Astrocyte (in vitro differentiated cells and primary cell): ENCODE results near the gene PLAAT2.

ENCODE experiments used
- EZH2 ChIP-seq: IDR thresholded peaks from 2 replicates; pipeline ENCODE4 v1.6.1; 2012; ENCODE audit warnings: mild to moderate bottlenecking, low read length, inconsistent platforms; ENCODE audit not compliant: insufficient read depth
- TF ChIP-seq, protein P1 (sequence below): IDR thresholded peaks from 2 replicates; pipeline ENCODE4 v1.5.1; 2011; ENCODE audit warnings: low read depth, mild to moderate bottlenecking, inconsistent platforms, low read length, moderate library complexity; ENCODE audit not compliant: insufficient read depth

- TF ChIP-seq, protein P1, sequence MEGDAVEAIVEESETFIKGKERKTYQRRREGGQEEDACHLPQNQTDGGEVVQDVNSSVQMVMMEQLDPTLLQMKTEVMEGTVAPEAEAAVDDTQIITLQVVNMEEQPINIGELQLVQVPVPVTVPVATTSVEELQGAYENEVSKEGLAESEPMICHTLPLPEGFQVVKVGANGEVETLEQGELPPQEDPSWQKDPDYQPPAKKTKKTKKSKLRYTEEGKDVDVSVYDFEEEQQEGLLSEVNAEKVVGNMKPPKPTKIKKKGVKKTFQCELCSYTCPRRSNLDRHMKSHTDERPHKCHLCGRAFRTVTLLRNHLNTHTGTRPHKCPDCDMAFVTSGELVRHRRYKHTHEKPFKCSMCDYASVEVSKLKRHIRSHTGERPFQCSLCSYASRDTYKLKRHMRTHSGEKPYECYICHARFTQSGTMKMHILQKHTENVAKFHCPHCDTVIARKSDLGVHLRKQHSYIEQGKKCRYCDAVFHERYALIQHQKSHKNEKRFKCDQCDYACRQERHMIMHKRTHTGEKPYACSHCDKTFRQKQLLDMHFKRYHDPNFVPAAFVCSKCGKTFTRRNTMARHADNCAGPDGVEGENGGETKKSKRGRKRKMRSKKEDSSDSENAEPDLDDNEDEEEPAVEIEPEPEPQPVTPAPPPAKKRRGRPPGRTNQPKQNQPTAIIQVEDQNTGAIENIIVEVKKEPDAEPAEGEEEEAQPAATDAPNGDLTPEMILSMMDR: no peak
- TF ChIP-seq EZH2: no peak
Measured at GRCh38 chr11:63564056-63564774, 1.0 kb upstream of the PLAAT2 start.
